CD8-positive, alpha-beta memory T cell (primary cell): ENCODE data around the gene GAD1. TPM values are rescaled to one million over a fixed set of nuclear protein-coding genes. Genes with fewer than 3 reads are reported as not detected.

Source experiments
- CTCF ChIA-PET: fragments of 350-600 bp; sonication (Branson Sonifier 250); formaldehyde crosslinking; loops from one replicate; lab custom pipeline; 2021; ENCODE audit warnings: antibody characterized with exemption; lab: Charles Lee
- POLR2A ChIA-PET: fragments of 350-600 bp; sonication (Branson Sonifier 250); formaldehyde crosslinking; loops from one replicate; lab custom pipeline; 2021; ENCODE audit warnings: antibody characterized with exemption; lab: Charles Lee
- DNase-seq, 5 donors: peaks; one replicate each; pipeline versions ENCODE4 v3.0.0 to v3.0.0-alpha.2; 2020 to 2022; ENCODE audit warnings: mixed read lengths in 1 of 5
- H3K27ac ChIP-seq: one replicate; pipeline ENCODE4 v1.7.0; 2013; ENCODE audit warnings: low read depth, mild to moderate bottlenecking, low read length, moderate library complexity
- H3K27me3 ChIP-seq: 2 replicates; pipeline ENCODE4 v1.7.0; 2013; ENCODE audit warnings: low read length, mild to moderate bottlenecking; ENCODE audit not compliant: insufficient read depth, poor library complexity, severe bottlenecking
- H3K36me3 ChIP-seq: 2 replicates; pipeline ENCODE4 v1.7.0; 2013; ENCODE audit warnings: mild to moderate bottlenecking, low read length, moderate library complexity; ENCODE audit not compliant: insufficient read depth
- H3K4me1 ChIP-seq: 2 replicates; pipeline ENCODE4 v1.7.0; 2013; ENCODE audit warnings: mild to moderate bottlenecking, low read length, moderate library complexity; ENCODE audit not compliant: insufficient read depth
- H3K4me3 ChIP-seq: 2 replicates; pipeline ENCODE4 v1.7.0; 2013; ENCODE audit warnings: mild to moderate bottlenecking, low read length
- H3K9me3 ChIP-seq: 2 replicates; pipeline ENCODE4 v1.7.0; 2013; ENCODE audit warnings: mild to moderate bottlenecking, low read length
- H3K27ac Mint-ChIP-seq, 8 donors: one replicate each; pipeline ENCODE4 v1.8.0; 2020 to 2021; ENCODE audit warnings: mixed read lengths in 8 of 8, mild to moderate bottlenecking in 6 of 8, inconsistent platforms in 3 of 8, moderate library complexity in 3 of 8
- H3K27me3 Mint-ChIP-seq, 2 donors: one replicate each; pipeline ENCODE4 v1.8.0; 2020 to 2021; ENCODE audit warnings: mixed read lengths in 2 of 2, mild to moderate bottlenecking in 1 of 2, moderate library complexity in 1 of 2
- H3K36me3 Mint-ChIP-seq, 3 donors: one replicate each; pipeline ENCODE4 v1.8.0; 2020 to 2021; ENCODE audit warnings: mixed read lengths in 3 of 3, inconsistent platforms in 1 of 3, mild to moderate bottlenecking in 1 of 3
- H3K4me1 Mint-ChIP-seq, 3 donors: one replicate each; pipeline ENCODE4 v1.8.0; 2020 to 2021; ENCODE audit warnings: mixed read lengths in 3 of 3, inconsistent platforms in 1 of 3, mild to moderate bottlenecking in 1 of 3
- H3K4me3 Mint-ChIP-seq, 7 donors: one replicate each; pipeline ENCODE4 v1.8.0; 2020 to 2021; ENCODE audit warnings: mixed read lengths in 7 of 7, mild to moderate bottlenecking in 6 of 7, moderate library complexity in 4 of 7, inconsistent platforms in 2 of 7
- H3K9me3 Mint-ChIP-seq, 5 donors: one replicate each; pipeline ENCODE4 v1.8.0; 2020 to 2022; ENCODE audit warnings: mixed read lengths in 5 of 5, mild to moderate bottlenecking in 3 of 5, moderate library complexity in 2 of 5, inconsistent platforms in 1 of 5
- polyA plus RNA-seq: library from polyadenylated mRNA; unstranded; fragments of 300-500 nt; fragmentation: Illumina TruSeq; gene quantifications from one replicate; pipeline ENCODE4 v1.2.3, GENCODE V29; 2021
- total RNA-seq, 2 experiments: library from RNA; stranded (reverse); gene quantifications; one replicate each; pipeline ENCODE4 v1.2.3, GENCODE V29; 2021

The GAD1 gene
- total and polyA plus RNA-seq, 3 experiments from 2014 or later = 0.55 to 1.0 TPM; not detected in 1

DNA sequence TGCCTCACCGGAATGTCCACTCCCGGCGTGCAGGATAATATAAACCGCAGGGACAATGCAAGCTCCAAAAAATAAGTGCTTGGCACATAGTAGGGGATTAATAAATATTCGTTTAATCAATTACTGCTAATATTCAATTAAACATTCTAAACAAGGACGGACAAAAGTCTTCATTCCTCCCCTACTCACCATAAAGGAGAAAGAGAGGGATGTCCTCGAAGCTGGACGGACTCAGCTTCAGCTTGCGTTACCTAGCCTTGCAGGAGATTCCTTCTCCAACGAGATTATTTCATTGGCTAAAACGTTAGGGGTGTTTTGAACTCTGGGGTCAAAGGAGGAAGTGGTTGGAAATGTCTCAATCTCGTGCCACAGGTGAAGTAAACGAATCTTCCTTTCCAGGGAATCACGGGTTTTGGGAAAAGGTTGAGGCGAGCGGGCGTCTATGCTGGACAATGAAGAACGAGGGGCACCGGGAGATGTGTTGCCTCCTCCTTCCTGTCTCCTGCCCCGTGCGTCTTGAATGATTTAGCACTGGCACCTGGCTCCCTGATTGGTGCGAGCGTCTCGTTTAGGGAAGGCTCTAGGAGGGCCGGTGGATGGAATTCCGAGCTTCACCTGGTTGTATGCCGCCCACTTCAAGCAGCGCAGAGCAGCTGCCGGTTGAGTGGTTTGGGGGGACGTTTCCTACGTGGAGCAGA, 2.0 kb upstream of the GAD1 start:
- peak overlapping the region in 1 of 8 donors; percentile 56 for H3K27ac Mint-ChIP-seq
- H3K4me3 Mint-ChIP-seq = peak overlapping the region in 5 of 7 donors; percentile 27 to 66 (median 34)
- Histone ChIP-seq H3K27me3 (peaks cover 59% of the 10 kb centered on the region), H3K4me3 (no peak overlapping the region), H3K36me3 (no peaks in the 10 kb centered on the region), H3K27ac (no peak overlapping the region), H3K4me1 (peaks cover 40% of the 10 kb centered on the region), H3K9me3 (no peaks in the 10 kb centered on the region)
- CTCF ChIA-PET = interaction anchor here (1.0 to 5.8 kb wide), 4 partner anchors 57 to 452 kb away, joined by 3 to 61 read pairs (median 23); no protein-coding TSS in a partner anchor
- peaks cover 31 to 59% (median 42%) of the 10 kb centered on the region in 3 donors for H3K4me1 Mint-ChIP-seq
- peaks cover 0 to 4% (median 0%) of the 10 kb centered on the region in 5 donors for H3K9me3 Mint-ChIP-seq
- no peaks in the 10 kb centered on the region for H3K36me3 Mint-ChIP-seq
- peaks cover 66 to 83% of the 10 kb centered on the region in 2 donors for H3K27me3 Mint-ChIP-seq
- DNase-seq = no peak
- POLR2A ChIA-PET = no interaction called here

DNA sequence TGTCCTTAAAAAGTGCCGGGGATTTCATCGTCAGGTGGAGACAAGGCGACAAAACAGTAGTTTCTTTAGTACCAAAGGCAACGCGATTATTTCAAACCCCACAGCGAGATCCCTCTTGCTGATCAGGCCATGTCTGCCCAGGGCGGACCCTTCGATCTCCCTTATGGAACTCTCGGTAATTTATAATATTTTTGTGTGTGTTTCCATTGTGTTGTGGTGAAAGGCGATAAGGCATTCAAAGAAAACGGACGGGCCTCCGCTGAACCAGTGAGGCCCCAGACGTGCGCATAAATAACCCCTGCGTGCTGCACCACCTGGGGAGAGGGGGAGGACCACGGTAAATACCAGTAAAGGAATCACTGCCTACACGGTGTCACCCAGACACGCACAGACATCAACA, 1.4 kb upstream of the GAD1 start:
- Histone ChIP-seq H3K27me3 (peaks cover 66% of the 10 kb centered on the region), H3K4me3 (no peak overlapping the region), H3K9me3 (no peaks in the 10 kb centered on the region), H3K36me3 (no peaks in the 10 kb centered on the region), H3K27ac (no peak overlapping the region), H3K4me1 (peaks cover 47% of the 10 kb centered on the region)
- DNase-seq = peak in 1 of 5 donors; percentile 22
- ChIA-PET POLR2A (no interaction called here), CTCF (interaction anchor here (0.6 to 5.8 kb wide), 6 partner anchors 9 to 453 kb away, joined by 3 to 61 read pairs (median 4); no protein-coding TSS in a partner anchor)
- peak overlapping the region in 4 of 8 donors; percentile 27 to 91 (median 70) for H3K27ac Mint-ChIP-seq
- peaks cover 71 to 83% of the 10 kb centered on the region in 2 donors for H3K27me3 Mint-ChIP-seq
- H3K4me1 Mint-ChIP-seq = peaks cover 36 to 64% (median 48%) of the 10 kb centered on the region in 3 donors
- H3K36me3 Mint-ChIP-seq = no peaks in the 10 kb centered on the region
- H3K4me3 Mint-ChIP-seq = peak overlapping the region; percentile 66 to 88 (median 76)
- peaks cover 0 to 4% (median 0%) of the 10 kb centered on the region in 5 donors for H3K9me3 Mint-ChIP-seq

DNA sequence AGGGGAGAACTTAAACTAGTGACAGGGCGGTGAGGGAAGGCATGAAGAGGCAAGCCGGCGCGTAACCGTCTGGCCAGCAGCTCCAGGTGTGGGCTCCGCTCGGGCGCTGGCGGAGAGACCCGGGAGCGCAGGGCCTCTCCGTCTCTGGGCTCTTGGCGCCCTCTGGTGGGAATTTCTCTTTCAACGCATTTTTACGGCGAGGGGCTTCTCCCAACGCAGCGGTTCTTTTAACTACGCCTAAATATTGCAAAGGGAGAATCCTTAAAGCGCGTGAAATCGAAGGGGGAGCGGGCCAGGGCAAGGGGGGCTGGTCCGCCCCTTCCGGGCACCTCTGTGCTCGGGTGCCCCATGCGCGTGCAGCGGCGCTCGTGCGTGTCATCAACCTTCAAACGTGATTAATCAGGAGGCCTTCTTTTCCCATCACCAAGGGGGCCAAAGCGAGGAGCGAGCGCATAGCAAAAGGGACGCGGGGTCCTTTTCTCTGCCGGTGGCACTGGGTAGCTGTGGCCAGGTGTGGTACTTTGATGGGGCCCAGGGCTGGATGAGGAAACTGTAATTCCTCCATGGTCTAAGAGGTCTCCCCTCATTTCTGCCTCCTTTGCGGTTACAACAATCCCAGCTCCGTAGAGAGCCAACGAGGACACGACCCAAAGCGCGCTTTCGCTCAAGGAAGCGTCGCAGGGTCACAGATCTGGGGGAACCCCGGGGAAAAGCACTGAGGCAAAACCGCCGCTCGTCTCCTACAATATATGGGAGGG, 762 bp upstream of the GAD1 start:
- Mint-ChIP-seq H3K4me3 (peak overlapping the region; percentile 66 to 88 (median 76)), H3K27ac (peak overlapping the region in 4 of 8 donors; percentile 27 to 91 (median 70)), H3K4me1 (peaks cover 42 to 71% (median 54%) of the 10 kb centered on the region in 3 donors), H3K36me3 (no peaks in the 10 kb centered on the region), H3K9me3 (peaks cover 0 to 6% (median 0%) of the 10 kb centered on the region in 5 donors), H3K27me3 (peaks cover 77 to 88% of the 10 kb centered on the region in 2 donors)
- H3K27ac ChIP-seq = no peak overlapping the region
- H3K4me3 ChIP-seq = peak overlapping the region; percentile 58
- peaks cover 53% of the 10 kb centered on the region for H3K4me1 ChIP-seq
- no peaks in the 10 kb centered on the region for H3K9me3 ChIP-seq
- H3K36me3 ChIP-seq = no peaks in the 10 kb centered on the region
- DNase-seq = peak; percentile 32 to 68 (median 50)
- ChIA-PET POLR2A (interaction anchor here (0.7 kb wide), 1 partner anchor 38 kb away, joined by 4 read pairs; no protein-coding TSS in a partner anchor), CTCF (interaction anchor here (0.6 to 5.8 kb wide), 10 partner anchors 9 to 453 kb away, joined by 3 to 61 read pairs (median 3); no protein-coding TSS in a partner anchor)
- peaks cover 69% of the 10 kb centered on the region for H3K27me3 ChIP-seq

DNA sequence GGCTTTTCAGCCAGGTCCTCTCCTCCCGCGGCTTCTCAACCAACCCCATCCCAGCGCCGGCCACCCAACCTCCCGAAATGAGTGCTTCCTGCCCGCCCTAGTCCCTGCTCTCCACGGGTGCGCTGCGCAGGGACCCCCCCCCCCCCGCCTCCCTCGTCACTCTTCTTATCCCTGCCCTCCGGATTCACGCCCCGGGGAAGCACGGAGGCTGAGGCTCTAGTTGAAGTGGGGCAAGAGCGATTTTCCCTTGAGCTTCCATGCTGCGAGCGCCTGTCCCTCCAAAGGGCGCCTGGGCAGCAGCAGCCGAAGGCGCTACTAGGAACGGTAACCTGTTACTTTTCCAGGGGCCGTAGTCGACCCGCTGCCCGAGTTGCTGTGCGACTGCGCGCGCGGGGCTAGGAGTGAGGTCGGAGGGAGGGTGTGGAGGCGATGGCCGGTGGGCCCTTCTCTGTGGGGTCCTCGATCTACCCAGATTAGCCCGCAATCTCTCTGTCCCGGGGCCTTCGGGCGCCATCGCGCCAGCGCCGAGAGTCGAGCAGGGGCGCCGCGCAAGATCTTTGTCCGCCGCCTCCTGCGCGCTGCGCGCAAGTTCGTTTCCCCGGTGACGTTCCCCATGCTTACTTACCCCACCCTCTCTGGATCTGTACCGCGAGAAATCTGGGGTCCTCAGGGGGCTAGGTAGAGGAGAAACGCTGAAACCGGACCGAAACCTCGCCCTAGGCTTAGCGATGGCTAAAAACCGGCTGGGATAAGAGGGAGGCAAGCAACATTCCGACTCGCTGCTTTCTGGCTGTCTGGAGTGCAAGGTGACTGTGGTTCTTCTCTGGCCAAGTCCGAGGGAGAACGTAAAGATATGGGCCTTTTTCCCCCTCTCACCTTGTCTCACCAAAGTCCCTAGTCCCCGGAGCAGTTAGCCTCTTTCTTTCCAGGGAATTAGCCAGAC, 677 bp downstream of the GAD1 start:
- H3K9me3 Mint-ChIP-seq = peaks cover 0 to 6% (median 0%) of the 10 kb centered on the region in 5 donors
- CTCF ChIA-PET = interaction anchor here (1.1 to 5.8 kb wide), 6 partner anchors 7 to 455 kb away, joined by 3 to 61 read pairs (median 4); no protein-coding TSS in a partner anchor
- no peaks in the 10 kb centered on the region for H3K36me3 Mint-ChIP-seq
- peak overlapping the region; percentile 59 to 88 (median 76) for H3K4me3 Mint-ChIP-seq
- H3K27me3 Mint-ChIP-seq = peaks cover 87 to 93% of the 10 kb centered on the region in 2 donors
- H3K4me3 ChIP-seq = peak overlapping the region; percentile 58
- H3K4me1 ChIP-seq = peaks cover 67% of the 10 kb centered on the region
- peak overlapping the region in 1 of 8 donors; percentile 80 for H3K27ac Mint-ChIP-seq
- no peak overlapping the region for H3K27ac ChIP-seq
- H3K36me3 ChIP-seq = no peaks in the 10 kb centered on the region
- H3K27me3 ChIP-seq = peaks cover 84% of the 10 kb centered on the region
- DNase-seq = peak in 1 of 5 donors; percentile 27
- POLR2A ChIA-PET = interaction anchor here (0.6 kb wide), 1 partner anchor 302 kb away, joined by 3 read pairs; no protein-coding TSS in a partner anchor
- H3K4me1 Mint-ChIP-seq = peaks cover 53 to 85% (median 69%) of the 10 kb centered on the region in 3 donors
- H3K9me3 ChIP-seq = no peaks in the 10 kb centered on the region

DNA sequence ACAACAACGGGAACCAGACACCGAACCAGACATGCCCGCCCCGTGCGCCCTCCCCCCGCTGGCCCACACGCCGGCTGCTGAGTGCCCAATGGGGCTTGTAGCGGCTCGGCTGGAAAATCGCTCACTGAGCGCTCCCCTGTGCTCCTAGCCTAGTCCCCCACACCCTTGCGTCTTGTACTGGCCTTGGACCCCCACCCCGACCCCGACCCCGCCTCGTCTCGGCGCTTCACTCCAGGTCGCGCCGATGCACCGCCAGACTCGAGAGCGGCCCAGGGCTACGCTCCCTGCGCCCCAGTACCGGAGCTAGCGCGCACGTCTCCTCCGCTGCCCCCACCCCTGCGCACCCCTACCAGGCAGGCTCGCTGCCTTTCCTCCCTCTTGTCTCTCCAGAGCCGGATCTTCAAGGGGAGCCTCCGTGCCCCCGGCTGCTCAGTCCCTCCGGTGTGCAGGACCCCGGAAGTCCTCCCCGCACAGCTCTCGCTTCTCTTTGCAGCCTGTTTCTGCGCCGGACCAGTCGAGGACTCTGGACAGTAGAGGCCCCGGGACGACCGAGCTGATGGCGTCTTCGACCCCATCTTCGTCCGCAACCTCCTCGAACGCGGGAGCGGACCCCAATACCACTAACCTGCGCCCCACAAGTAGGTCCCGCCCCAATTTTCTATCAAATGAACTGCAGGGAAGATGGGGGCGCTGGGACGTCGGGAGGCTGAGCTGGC, 1.5 kb downstream of the GAD1 start:
- H3K27ac ChIP-seq = no peak overlapping the region
- H3K36me3 Mint-ChIP-seq = no peaks in the 10 kb centered on the region
- peaks cover 0 to 8% (median 0%) of the 10 kb centered on the region in 5 donors for H3K9me3 Mint-ChIP-seq
- peaks cover 59 to 90% (median 76%) of the 10 kb centered on the region in 3 donors for H3K4me1 Mint-ChIP-seq
- H3K27me3 Mint-ChIP-seq = peaks cover 86 to 92% of the 10 kb centered on the region in 2 donors
- H3K9me3 ChIP-seq = no peaks in the 10 kb centered on the region
- no peaks in the 10 kb centered on the region for H3K36me3 ChIP-seq
- DNase-seq = no peak
- H3K27ac Mint-ChIP-seq = peak overlapping the region in 3 of 8 donors; percentile 56 to 88 (median 80)
- H3K27me3 ChIP-seq = peaks cover 88% of the 10 kb centered on the region
- peaks cover 75% of the 10 kb centered on the region for H3K4me1 ChIP-seq
- POLR2A ChIA-PET = no interaction called here
- CTCF ChIA-PET = interaction anchor here (0.8 to 1.4 kb wide), 2 partner anchors 46 to 409 kb away, joined by 3 to 5 read pairs; no protein-coding TSS in a partner anchor
- H3K4me3 ChIP-seq = no peak overlapping the region
- H3K4me3 Mint-ChIP-seq = peak overlapping the region; percentile 59 to 88 (median 76)

DNA sequence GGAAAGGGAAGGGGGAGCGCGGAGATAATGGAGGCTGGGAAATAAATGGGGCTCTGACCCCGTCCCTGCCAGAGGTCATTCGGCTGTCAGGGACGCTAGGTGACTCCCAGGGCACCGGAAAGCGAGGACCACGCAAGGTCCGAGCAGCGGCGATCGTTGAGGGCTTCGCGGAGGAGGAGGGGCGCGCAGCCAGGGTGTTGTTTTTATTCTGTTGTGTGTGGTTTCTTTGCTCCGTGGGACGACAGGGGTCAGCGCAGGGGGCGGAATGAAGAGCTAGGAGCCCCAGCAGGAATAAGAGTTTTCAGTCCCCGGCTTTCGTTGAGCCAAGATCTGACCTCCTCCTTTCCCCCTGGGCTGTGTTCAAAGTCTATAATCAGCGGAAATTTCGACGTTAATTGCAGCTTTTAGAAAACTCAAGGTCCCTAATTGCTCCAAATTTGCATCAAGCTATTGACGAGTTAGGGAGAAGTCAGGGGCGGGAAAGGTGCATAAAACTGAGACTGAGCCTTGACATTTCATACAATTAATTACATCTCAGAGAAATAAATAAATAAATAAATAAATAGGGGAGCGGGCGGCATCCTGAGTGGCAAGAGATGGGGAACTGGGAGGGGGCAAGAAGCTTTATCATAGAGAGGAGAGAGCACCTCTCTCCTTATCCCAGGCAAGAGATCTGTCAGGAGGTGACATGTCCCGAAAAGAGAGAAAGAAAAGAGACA, 2.2 kb downstream of the GAD1 start:
- H3K36me3 Mint-ChIP-seq = no peaks in the 10 kb centered on the region
- ChIA-PET POLR2A (no interaction called here), CTCF (interaction anchor here (0.8 to 1.4 kb wide), 2 partner anchors 47 to 410 kb away, joined by 3 to 5 read pairs; no protein-coding TSS in a partner anchor)
- Histone ChIP-seq H3K27me3 (peaks cover 80% of the 10 kb centered on the region), H3K4me1 (peaks cover 75% of the 10 kb centered on the region), H3K4me3 (no peak overlapping the region), H3K9me3 (no peaks in the 10 kb centered on the region), H3K36me3 (no peaks in the 10 kb centered on the region), H3K27ac (no peak overlapping the region)
- no peak for DNase-seq
- H3K27ac Mint-ChIP-seq = peak overlapping the region in 1 of 8 donors; percentile 56
- H3K4me1 Mint-ChIP-seq = peaks cover 57 to 88% (median 70%) of the 10 kb centered on the region in 3 donors
- peaks cover 0 to 8% (median 0%) of the 10 kb centered on the region in 5 donors for H3K9me3 Mint-ChIP-seq
- peaks cover 80 to 87% of the 10 kb centered on the region in 2 donors for H3K27me3 Mint-ChIP-seq
- peak overlapping the region; percentile 55 to 84 (median 72) for H3K4me3 Mint-ChIP-seq
